HG03520 (cell line): Measurements from ENCODE around the gene IL1R1.

Source experiments
- ATAC-seq: cut with Tn5 transposase; IDR thresholded peaks from one replicate; pipeline ENCODE4 v1.9.1; 2021; ENCODE audit warnings: mild to moderate bottlenecking, moderate library complexity; ENCODE audit not compliant: unreplicated experiment

IL1R1 gene

GRCh38 chr2:102137138-102137537 lies 5.4 kb upstream of the IL1R1 start:
- no peak for ATAC-seq

- ATAC-seq = no peak
Measured at GRCh38 chr2:102138331-102138730, 4.2 kb upstream of the IL1R1 start.

GRCh38 chr2:102139851-102140250 lies 2.7 kb upstream of the IL1R1 start:
- no peak for ATAC-seq

- no peak for ATAC-seq
Measured at GRCh38 chr2:102140377-102140776, 2.2 kb upstream of the IL1R1 start.

- no peak for ATAC-seq
Measured at GRCh38 chr2:102141011-102141943, 1.3 kb upstream of the IL1R1 start.

- ATAC-seq = no peak
Measured at GRCh38 chr2:102142829-102143449, 393 bp downstream of the IL1R1 start.

GRCh38 chr2:102143450-102143985 lies 972 bp downstream of the IL1R1 start:
- ATAC-seq = no peak

GRCh38 chr2:102144128-102144527 lies 1.6 kb downstream of the IL1R1 start:
- no peak for ATAC-seq

GRCh38 chr2:102145107-102145506 lies 2.6 kb downstream of the IL1R1 start:
- ATAC-seq = no peak

GRCh38 chr2:102145934-102146333 lies 3.4 kb downstream of the IL1R1 start:
- ATAC-seq = no peak

GRCh38 chr2:102147935-102148334 lies 5.4 kb downstream of the IL1R1 start:
- ATAC-seq = no peak

- no peak for ATAC-seq
Measured at GRCh38 chr2:102149243-102149642, 6.7 kb downstream of the IL1R1 start.

GRCh38 chr2:102149644-102150455 lies 7.3 kb downstream of the IL1R1 start:
- ATAC-seq = no peak

GRCh38 chr2:102154364-102154763 lies 11.8 kb downstream of the IL1R1 start:
- no peak for ATAC-seq

- ATAC-seq = no peak
Measured at GRCh38 chr2:102154946-102155702, 12.6 kb downstream of the IL1R1 start.

GRCh38 chr2:102155703-102156515 lies 13.4 kb downstream of the IL1R1 start:
- ATAC-seq = no peak

GRCh38 chr2:102158011-102158755 lies 15.6 kb downstream of the IL1R1 start:
- no peak for ATAC-seq

GRCh38 chr2:102159295-102159694 lies 16.7 kb downstream of the IL1R1 start:
- ATAC-seq = no peak
